GM19193 (cell line): ENCODE results near the gene KRT14.

Experiments
- POLR2A ChIP-seq: IDR thresholded peaks from 4 replicates; pipeline ENCODE4 v1.6.1; 2011; ENCODE audit not compliant: insufficient read depth, insufficient read length; ENCODE audit errors: extremely low read depth

KRT14 gene

GRCh38 chr17:41599680-41600079 is 13.0 kb upstream of the KRT14 start:
- no peak for TF ChIP-seq POLR2A

GRCh38 chr17:41595585-41595984 is 8.9 kb upstream of the KRT14 start:
- no peak for TF ChIP-seq POLR2A

- no peak for TF ChIP-seq POLR2A
These were observed 7.7 kb upstream of the KRT14 start for GRCh38 chr17:41594363-41594915.

- TF ChIP-seq POLR2A = no peak
These were observed 6.7 kb upstream of the KRT14 start for GRCh38 chr17:41593306-41593981.

GRCh38 chr17:41592601-41593305 is 6.1 kb upstream of the KRT14 start:
- no peak for TF ChIP-seq POLR2A

GRCh38 chr17:41589301-41589700 is 2.6 kb upstream of the KRT14 start:
- no peak for TF ChIP-seq POLR2A

GRCh38 chr17:41588126-41588810 is 1.6 kb upstream of the KRT14 start:
- no peak for TF ChIP-seq POLR2A

GRCh38 chr17:41585301-41586056 is 1.2 kb downstream of the KRT14 start:
- no peak for TF ChIP-seq POLR2A

- TF ChIP-seq POLR2A = no peak
These were observed 3.3 kb downstream of the KRT14 start for GRCh38 chr17:41583137-41584127.

GRCh38 chr17:41581366-41582060 is 5.2 kb downstream of the KRT14 start:
- TF ChIP-seq POLR2A = no peak

GRCh38 chr17:41580687-41581365 is 5.9 kb downstream of the KRT14 start:
- TF ChIP-seq POLR2A = no peak

- no peak for TF ChIP-seq POLR2A
These were observed 6.5 kb downstream of the KRT14 start for GRCh38 chr17:41580244-41580575.
